Activated CD4-positive, alpha-beta T cell treated with anti-CD3 and anti-CD28 coated beads, Interleukin-2, amount 50 U/mL, for 4 hours (primary cell): ENCODE data around the gene OR1S2.
"Not testable (repeated sequence)": the region's sequence is repeated elsewhere in the genome, so short reads cannot be mapped to it uniquely, and the experiment has no call there.

Source experiments
- DNase-seq, 2 experiments: peaks; one replicate each; pipeline ENCODE4 v3.0.0-alpha.2; 2020

Gene OR1S2

GRCh38 chr11:58204042-58204441, at the start of gene OR1S2:
Gene OR1S2, minus strand, starts transcription at chr11:58204142. Its CDS starts 0 bp downstream, at chr11:58204142.
- no peak for DNase-seq

GRCh38 chr11:58243954-58244353, 40.0 kb upstream of the OR1S2 start:
- no peak for DNase-seq

- no peak for DNase-seq
These were observed 24.1 kb upstream of the OR1S2 start for GRCh38 chr11:58227956-58228615.

GRCh38 chr11:58222721-58223120, 18.8 kb upstream of the OR1S2 start:
- no peak for DNase-seq

GRCh38 chr11:58216476-58216875, 12.5 kb upstream of the OR1S2 start:
- no peak for DNase-seq

GRCh38 chr11:58212420-58212819, 8.5 kb upstream of the OR1S2 start, which contains the start of gene OR1S1:
Gene OR1S1, plus strand, starts transcription at chr11:58212720.
- DNase-seq: not testable (repeated sequence)

GRCh38 chr11:58199271-58199670, 4.7 kb downstream of the OR1S2 start:
- no peak for DNase-seq

- no peak for DNase-seq
These were observed 8.0 kb downstream of the OR1S2 start for GRCh38 chr11:58195939-58196338.

GRCh38 chr11:58193391-58193790, 10.6 kb downstream of the OR1S2 start:
- no peak for DNase-seq

- DNase-seq: no peak
These were observed 11.7 kb downstream of the OR1S2 start for GRCh38 chr11:58192229-58192628.

GRCh38 chr11:58188770-58189169, 15.2 kb downstream of the OR1S2 start, which contains the start of gene OR9Q2:
Gene OR9Q2, plus strand, starts transcription at chr11:58189070. Its CDS starts 1,421 bp downstream, at chr11:58190491.
- no peak for DNase-seq

GRCh38 chr11:58186938-58187337, 17.0 kb downstream of the OR1S2 start:
- no peak for DNase-seq

GRCh38 chr11:58179648-58180047, 24.3 kb downstream of the OR1S2 start:
- DNase-seq: no peak

GRCh38 chr11:58178444-58178843, 25.5 kb downstream of the OR1S2 start:
- no peak for DNase-seq

GRCh38 chr11:58177409-58178054, 26.4 kb downstream of the OR1S2 start:
- no peak for DNase-seq

- DNase-seq: no peak
These were observed 38.3 kb downstream of the OR1S2 start for GRCh38 chr11:58165504-58166106.

- no peak for DNase-seq
These were observed 39.0 kb downstream of the OR1S2 start for GRCh38 chr11:58164990-58165389.

- no peak for DNase-seq
These were observed 39.6 kb downstream of the OR1S2 start for GRCh38 chr11:58164389-58164788.
